Large intestine (tissue), 3 donors: ENCODE measurements around the gene HLTF. TPM values are rescaled to one million over a fixed set of nuclear protein-coding genes. Genes with fewer than 3 reads are reported as not detected.
"Not testable (repeated sequence)": the region's sequence is repeated elsewhere in the genome, so short reads cannot be mapped to it uniquely, and the experiment has no call there.

Source experiments
- DNase-seq, 2 donors: peaks; one replicate each; pipeline versions ENCODE4 v3.0.0 to v3.0.0-alpha.2; 2013
- H3K27ac ChIP-seq: one replicate; pipeline ENCODE4 v1.5.1; 2013; ENCODE audit warnings: low read length
- H3K27me3 ChIP-seq: 2 replicates; pipeline ENCODE4 v1.6.1; 2013; ENCODE audit warnings: low read length; ENCODE audit not compliant: control insufficient read depth, insufficient read depth
- H3K36me3 ChIP-seq: 2 replicates; pipeline ENCODE4 v1.6.1; 2013; ENCODE audit warnings: low read length; ENCODE audit not compliant: control insufficient read depth, insufficient read depth
- H3K4me1 ChIP-seq: one replicate; pipeline ENCODE4 v1.6.1; 2013; ENCODE audit warnings: low read length; ENCODE audit not compliant: control insufficient read depth, insufficient read depth
- H3K4me3 ChIP-seq: one replicate; pipeline ENCODE4 v1.5.1; 2013; ENCODE audit warnings: low read length
- H3K9me3 ChIP-seq: one replicate; pipeline ENCODE4 v1.6.1; 2013; ENCODE audit warnings: mild to moderate bottlenecking, low read depth, low read length, moderate library complexity; ENCODE audit not compliant: control insufficient read depth
- WGBS: methylation state at CpG from one replicate; pipeline ENCODE4 v1.1.5; 2013; ENCODE audit warnings: low lambda C conversion rate; ENCODE audit not compliant: insufficient coverage; 5-methylcytosine and 5-hydroxymethylcytosine counted together
- polyA plus RNA-seq: library from polyadenylated mRNA; unstranded; fragments of 120-200 nt; gene quantifications from one replicate; pipeline ENCODE4 v1.2.1, GENCODE V29; 2013

The HLTF gene
- polyA plus RNA-seq, 1 donor, result 20.6 TPM

DNA sequence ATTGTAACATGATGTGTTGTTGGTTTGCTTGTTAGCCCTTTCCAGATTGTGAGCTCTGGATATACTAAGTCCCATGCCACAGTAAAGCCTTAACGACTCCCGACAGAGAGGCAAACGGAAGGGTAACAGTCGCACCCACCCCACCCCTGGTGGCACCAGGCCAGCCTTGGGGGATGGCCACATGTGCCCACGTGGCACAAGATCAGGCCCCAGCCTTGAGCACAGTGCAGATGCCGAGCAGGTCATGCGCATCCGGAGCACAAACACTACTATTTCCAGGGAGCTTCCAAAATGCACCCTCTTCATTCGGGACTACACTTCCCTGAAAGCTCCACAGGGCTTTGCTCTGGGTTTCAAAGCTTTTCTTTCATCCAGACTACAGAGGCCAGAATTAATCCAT, 32.4 kb upstream of the HLTF start:
- peaks cover 5% of the 10 kb centered on the region for H3K4me1 ChIP-seq
- H3K4me3 ChIP-seq, result no peak overlapping the region
- no peaks in the 10 kb centered on the region for H3K9me3 ChIP-seq
- 100% methylated on average over 1 of the region's 9 CpGs for WGBS
- no peak for DNase-seq
- no peaks in the 10 kb centered on the region for H3K27me3 ChIP-seq
- no peak overlapping the region for H3K27ac ChIP-seq
- no peaks in the 10 kb centered on the region for H3K36me3 ChIP-seq

DNA sequence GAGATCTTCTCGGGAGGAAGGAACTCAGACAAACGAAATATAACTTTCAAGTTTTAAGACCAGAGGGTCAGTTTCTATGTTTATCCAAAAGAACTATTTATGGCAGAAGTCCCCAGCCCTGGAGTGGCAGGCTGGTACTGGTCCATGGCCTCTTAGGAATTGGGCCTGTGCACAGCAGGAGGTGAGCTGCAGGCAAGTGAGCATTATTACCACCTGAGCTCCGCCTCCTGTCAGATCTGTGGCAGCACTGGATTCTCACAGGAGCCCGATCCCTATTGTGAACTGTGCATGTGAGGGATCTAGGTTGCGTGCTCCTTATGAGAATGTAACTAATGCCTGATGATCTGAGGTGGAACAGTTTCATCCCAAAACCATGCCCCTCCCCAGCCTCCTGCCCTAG, 28.8 kb upstream of the HLTF start:
- H3K4me1 ChIP-seq, result peaks cover 5% of the 10 kb centered on the region
- H3K27me3 ChIP-seq, result no peaks in the 10 kb centered on the region
- no peaks in the 10 kb centered on the region for H3K9me3 ChIP-seq
- no peak overlapping the region for H3K4me3 ChIP-seq
- WGBS, result no CpG with 5 or more reads among the region's 5 CpGs
- H3K36me3 ChIP-seq, result no peaks in the 10 kb centered on the region
- no peak for DNase-seq
- H3K27ac ChIP-seq, result no peak overlapping the region

DNA sequence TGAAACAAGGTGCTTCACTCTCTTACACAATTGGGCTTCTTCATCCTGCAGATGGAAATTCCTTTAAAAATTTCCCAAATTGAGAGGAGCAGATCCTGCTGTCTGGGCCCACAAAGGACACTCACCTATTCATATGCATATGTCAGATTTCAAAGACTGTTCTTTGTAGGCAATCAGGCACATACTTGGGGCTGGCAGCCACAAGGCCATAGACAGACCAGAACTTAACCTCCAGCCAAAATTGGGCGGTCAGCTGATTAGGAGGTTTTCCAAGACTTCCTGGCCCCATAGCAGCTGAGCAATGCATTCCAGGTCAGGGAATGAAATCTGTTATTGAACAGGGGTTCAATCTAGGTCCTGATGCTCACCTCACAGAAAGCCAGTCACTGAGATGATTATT, 28.1 kb upstream of the HLTF start:
- Histone ChIP-seq H3K4me1 (peaks cover 5% of the 10 kb centered on the region), H3K27me3 (no peaks in the 10 kb centered on the region), H3K9me3 (peaks cover 1% of the 10 kb centered on the region), H3K4me3 (no peak overlapping the region), H3K27ac (no peak overlapping the region), H3K36me3 (no peaks in the 10 kb centered on the region)
- DNase-seq, result no peak
- no CpG with 5 or more reads among the region's 1 CpG for WGBS

DNA sequence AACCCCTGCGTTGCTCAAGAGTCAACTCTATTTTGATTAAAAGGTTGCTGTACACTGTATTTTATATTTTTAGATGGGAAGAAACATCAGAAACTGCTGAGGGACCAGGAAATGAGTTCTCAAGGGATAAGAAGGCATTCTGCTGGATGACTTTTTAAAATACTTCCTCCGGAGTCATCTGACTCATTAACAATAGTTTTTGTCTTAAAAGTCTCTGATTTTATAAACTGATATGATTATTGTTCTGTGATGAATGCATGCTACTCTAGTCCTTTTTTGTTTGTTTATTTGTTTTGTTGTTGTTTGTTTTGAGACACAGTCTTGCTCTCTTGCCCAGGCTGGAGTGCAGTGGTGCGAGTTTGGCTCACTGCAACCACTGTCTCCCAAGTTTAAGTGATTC, 18.2 kb upstream of the HLTF start:
- no CpG with 5 or more reads among the region's 3 CpGs for WGBS

DNA sequence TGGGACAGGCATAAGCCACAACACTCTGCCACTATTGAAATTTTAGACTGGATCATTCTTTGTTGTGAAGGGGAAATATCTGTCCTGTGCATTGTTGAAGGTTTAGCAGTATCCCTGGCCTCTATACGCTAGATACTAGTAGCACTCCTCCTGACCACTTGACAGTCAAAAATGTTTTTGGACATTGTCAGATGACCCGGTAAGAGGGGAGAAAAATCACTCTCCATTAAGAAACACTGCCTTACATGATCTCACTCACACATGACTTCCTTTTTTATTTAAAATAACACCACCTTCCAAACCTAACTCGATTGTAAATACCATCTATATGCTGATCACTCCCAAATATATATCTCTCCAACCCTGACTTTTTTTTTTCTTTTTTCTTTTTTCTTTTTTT, 15.3 kb upstream of the HLTF start:
- Histone ChIP-seq H3K9me3 (peaks cover 7% of the 10 kb centered on the region), H3K27me3 (no peaks in the 10 kb centered on the region), H3K27ac (no peak overlapping the region), H3K36me3 (no peaks in the 10 kb centered on the region), H3K4me3 (no peak overlapping the region), H3K4me1 (no peaks in the 10 kb centered on the region)
- no peak for DNase-seq
- 93% methylated on average over 2 of the region's 3 CpGs for WGBS

More for the DNA sequence above, 18.2 kb upstream of the HLTF start:
- Histone ChIP-seq H3K27ac (no peak overlapping the region), H3K4me1 (no peaks in the 10 kb centered on the region), H3K36me3 (no peaks in the 10 kb centered on the region), H3K27me3 (no peaks in the 10 kb centered on the region), H3K9me3 (peaks cover 7% of the 10 kb centered on the region), H3K4me3 (no peak overlapping the region)
- no peak for DNase-seq

DNA sequence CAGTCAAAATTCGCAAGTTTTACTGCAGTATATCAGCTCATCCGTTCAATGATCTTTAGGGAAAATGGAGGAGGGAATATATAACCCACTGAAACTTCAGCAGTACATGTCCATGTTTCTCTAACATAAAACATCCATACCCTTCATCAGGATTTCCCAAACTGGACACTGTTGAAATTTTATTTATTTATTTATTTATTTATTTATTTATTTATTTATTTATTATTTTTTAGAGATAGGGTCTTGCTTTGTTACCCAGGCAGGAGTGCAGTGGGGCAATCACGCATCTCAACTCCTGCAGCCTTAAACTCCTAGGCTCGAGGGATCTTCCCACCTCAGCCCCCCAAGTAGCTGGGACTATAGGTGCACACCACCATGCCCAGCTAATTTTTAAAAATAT, 14.8 kb upstream of the HLTF start:
- peaks cover 7% of the 10 kb centered on the region for H3K9me3 ChIP-seq
- H3K27ac ChIP-seq, result no peak overlapping the region
- H3K4me1 ChIP-seq, result no peaks in the 10 kb centered on the region
- H3K36me3 ChIP-seq, result no peaks in the 10 kb centered on the region
- no peak overlapping the region for H3K4me3 ChIP-seq
- WGBS, result 94% methylated on average over 2 of the region's 4 CpGs
- no peak for DNase-seq
- no peaks in the 10 kb centered on the region for H3K27me3 ChIP-seq

DNA sequence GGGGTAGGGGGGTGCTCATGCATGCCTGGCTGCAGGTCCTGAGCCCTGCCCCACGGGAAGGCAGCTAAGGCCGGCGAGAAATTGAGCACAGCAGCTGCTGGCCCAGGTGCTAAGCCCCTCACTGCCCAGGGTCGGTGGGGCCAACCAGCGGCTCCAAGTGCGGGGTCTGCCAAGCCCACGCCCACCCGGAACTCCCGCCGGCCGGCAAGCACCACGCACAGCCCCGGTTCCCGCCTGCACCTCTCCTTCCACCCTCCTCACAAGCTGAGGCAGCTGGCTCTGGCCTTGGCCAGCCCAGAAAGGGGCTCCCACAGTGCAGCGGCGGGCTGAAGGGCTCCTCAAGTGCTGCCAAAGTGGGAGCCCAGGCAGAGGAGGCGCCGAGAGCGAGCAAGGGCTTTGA, 11.7 kb upstream of the HLTF start:
- not testable (repeated sequence) for H3K36me3 ChIP-seq, H3K27me3 ChIP-seq, DNase-seq, H3K9me3 ChIP-seq, H3K4me3 ChIP-seq, H3K4me1 ChIP-seq, H3K27ac ChIP-seq
- no CpG with 5 or more reads among the region's 19 CpGs for WGBS

DNA sequence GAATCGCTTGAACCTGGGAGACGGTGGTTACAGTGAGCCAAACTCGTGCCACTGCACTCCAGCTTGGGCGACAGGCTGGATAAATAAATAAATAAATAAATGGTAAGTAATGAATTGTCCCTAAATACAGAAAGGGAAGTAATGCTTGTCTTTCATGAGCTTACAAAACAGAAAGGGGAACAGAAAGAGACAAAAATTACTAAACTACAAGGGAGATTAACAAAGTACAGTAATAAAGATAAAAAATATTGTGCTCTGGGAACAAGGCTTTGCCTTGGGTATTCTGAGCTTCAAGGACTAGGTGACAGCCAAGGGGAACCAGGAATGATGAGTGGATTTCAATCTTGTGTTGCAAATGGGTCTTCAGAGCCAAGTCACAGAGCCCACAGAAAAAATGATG, 9.2 kb upstream of the HLTF start:
- H3K27me3 ChIP-seq, result no peaks in the 10 kb centered on the region
- H3K27ac ChIP-seq, result no peak overlapping the region
- DNase-seq, result no peak
- no peak overlapping the region for H3K4me3 ChIP-seq
- peaks cover 4% of the 10 kb centered on the region for H3K9me3 ChIP-seq
- WGBS, result 100% methylated on average over 1 of the region's 4 CpGs
- H3K4me1 ChIP-seq, result no peaks in the 10 kb centered on the region
- no peaks in the 10 kb centered on the region for H3K36me3 ChIP-seq

DNA sequence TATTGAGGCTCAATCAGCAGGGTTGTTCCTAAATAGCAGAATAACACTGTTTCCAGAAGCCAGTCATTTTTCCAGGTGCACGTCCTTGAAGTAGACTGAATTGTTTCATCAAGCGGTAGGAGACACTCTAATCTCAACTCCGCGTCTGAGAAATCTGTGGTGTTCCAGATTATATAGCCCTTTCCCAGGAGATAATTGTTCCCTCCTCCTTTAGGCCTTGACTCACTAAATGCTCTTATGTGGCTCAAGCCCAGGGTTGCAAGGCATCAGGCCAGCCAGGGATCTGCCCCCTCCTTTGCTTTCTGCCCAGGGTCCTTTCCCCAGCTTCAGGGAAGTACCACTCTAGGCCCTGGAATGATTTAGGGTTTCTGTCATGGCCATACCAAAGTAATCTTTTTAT, 5.7 kb upstream of the HLTF start:
- no peaks in the 10 kb centered on the region for H3K27me3 ChIP-seq
- WGBS, result no CpG with 5 or more reads among the region's 4 CpGs

DNA sequence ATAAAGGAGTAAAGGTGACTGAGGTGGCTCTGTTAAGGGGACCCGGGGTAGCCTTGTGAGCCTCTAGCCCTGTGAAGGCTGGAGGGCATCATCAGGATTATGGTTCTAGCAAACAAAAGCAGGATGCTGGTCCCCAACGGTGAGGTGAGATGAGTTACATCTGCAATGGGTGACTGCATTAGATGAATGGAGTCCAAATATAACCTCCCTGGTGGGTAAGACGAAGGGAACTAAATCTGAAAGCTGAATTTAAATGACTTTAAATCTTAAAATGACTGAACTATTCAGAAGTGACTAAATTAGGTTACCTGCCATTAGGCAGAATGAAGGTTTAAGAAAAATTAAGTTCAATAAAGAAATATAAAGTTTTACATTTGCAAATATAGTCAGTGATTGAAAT, 4.6 kb upstream of the HLTF start:
- no peak for DNase-seq
- H3K4me3 ChIP-seq, result no peak overlapping the region
- H3K9me3 ChIP-seq, result peaks cover 5% of the 10 kb centered on the region
- H3K4me1 ChIP-seq, result peaks cover 3% of the 10 kb centered on the region
- no peaks in the 10 kb centered on the region for H3K27me3 ChIP-seq
- no peak overlapping the region for H3K27ac ChIP-seq
- no peaks in the 10 kb centered on the region for H3K36me3 ChIP-seq
- 100% methylated on average over 1 of the region's 3 CpGs for WGBS

More for the DNA sequence above, 5.7 kb upstream of the HLTF start:
- no peak overlapping the region for H3K4me3 ChIP-seq
- no peaks in the 10 kb centered on the region for H3K4me1 ChIP-seq
- H3K36me3 ChIP-seq, result no peaks in the 10 kb centered on the region
- no peak for DNase-seq
- H3K27ac ChIP-seq, result no peak overlapping the region
- peaks cover 4% of the 10 kb centered on the region for H3K9me3 ChIP-seq

DNA sequence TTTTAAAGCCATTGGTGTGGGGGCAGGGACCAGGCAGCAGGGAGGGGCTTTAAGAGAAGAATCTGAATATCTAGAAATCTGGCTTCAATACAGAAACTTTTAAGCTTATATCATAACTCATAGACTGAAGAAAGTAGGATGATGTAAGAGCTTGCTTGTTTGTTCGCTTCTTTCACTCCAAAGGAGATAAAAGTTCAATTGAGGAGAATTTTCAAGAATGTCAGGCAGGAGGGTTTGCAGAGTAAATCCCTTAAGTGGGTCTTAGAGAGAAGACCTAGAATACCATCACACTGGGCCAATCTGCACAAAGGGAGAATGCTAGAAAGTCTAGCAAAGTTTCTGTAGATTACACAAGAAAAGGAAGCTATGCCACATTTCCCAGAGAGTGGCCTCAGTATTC, 4.1 kb upstream of the HLTF start:
- Histone ChIP-seq H3K27ac (no peak overlapping the region), H3K36me3 (no peaks in the 10 kb centered on the region), H3K27me3 (no peaks in the 10 kb centered on the region), H3K9me3 (peaks cover 5% of the 10 kb centered on the region), H3K4me3 (no peak overlapping the region), H3K4me1 (peaks cover 3% of the 10 kb centered on the region)
- DNase-seq, result no peak
- 100% methylated on average over 1 of the region's 1 CpG for WGBS
